ENCODE results near the gene UNG.
A peak's percentile ranks its signal among the peaks of the same experiment; 100 is the strongest.
"Not testable (repeated sequence)": the region's sequence is repeated elsewhere in the genome, so short reads cannot be mapped to it uniquely, and the experiment has no call there.

UNG gene

DNA sequence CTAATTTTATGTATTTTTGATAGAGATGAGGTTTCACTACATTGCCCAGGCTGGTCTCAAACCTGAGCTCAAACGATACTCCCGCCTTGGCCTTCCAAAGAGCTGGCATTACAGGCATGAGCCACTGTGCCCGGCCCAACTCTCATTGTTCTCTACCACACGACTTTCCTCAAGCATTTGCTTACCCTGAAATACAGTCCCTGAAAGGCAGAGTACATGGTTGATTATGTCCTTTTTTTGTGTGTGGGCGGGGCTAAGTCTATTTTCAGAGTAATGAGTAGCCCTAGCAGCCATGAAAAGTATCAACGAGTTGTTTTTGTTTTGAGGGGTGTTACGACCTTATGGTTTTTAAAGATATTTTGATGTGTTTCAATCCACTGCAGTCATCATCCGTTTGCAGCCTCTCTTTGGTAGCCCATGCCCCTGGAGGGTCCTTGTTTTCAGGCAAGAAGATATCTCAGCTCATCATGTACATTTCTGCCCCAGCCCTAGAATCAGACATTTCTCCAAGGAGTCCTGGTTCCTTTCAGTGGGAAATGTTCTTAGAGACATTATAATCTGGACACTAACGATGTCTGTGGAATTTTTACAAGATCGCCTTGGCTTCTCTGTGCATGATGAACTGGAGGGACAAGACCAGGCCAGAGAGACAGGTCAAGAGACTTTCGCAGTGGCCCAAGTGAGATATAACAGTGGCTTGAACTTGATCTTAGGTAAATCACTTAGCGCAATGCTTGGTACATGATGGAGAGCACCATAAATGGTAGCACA, 27.7 kb downstream of the UNG start:
- DNase-seq: no peak

DNA sequence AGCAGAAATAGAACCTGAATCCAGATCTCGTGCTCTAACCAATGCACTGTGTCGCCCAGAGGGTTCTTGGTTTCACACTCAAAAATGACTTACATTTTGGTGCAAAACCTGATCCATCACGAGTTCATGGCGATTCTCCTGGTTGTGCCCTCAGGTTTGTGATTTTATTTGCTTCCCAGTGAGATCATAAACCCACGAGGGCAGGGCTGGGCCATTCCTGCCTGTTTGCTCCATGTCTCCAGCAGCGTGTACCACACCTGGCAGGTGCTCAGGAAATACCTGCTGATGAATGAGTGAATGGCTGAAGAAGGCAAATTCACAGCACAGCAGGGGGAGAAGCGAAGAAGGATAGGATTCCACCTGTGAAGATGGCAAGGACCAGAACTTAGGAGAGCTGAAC, 28.4 kb downstream of the UNG start:
- DNase-seq: no peak

DNA sequence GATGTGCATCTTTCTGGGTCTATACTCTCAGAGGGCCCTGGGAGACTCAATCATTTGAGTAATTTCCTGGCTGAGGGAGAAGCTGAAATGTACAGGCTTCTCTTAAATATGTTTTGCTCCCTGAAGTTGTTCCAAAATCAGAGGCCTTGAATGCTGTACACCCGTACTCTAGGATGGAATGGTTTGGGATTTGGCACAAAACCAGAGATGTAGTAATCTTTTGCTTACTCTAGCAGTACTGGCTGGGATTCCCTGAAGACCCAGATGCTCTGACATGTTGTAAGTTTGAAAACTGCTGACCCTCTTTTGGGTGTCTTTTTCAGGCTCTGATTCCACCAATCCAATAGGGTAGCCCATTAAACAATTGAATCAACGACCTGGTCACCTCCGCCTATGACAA, 29.4 kb downstream of the UNG start:
- DNase-seq: no peak

DNA sequence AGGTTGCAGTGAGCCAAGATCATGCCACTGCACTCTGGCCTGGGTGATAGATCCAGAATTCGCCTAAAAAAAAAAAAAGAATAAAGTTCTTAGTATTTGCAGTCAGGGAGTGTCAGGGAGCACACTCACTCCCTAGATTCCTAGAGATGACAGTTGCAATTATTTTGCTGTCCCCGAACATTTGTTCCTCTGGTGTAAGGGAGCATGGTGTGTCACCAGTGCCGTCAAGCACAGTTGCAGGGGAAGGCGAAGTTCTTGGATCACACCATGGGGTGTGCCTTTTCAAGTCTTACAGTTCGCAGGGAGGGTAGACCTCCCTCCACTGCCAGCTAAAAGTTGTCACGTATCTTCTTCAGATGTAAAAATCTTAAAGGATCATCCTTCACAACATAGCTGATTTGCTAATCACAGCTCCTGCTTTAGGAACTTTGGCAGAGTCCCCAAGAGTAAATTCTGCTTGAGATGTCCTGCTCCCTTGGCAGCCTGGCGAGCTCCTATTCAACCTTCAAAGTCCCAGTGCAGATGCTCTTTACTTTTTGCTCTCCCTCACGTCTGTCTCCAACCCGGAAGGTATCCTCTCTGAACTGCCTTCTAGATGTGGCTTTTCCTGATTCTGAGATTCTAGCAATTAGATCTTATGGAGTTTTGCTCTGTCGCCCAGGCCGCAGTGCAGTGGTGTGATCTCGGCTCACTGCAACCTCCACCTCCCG, 30.3 kb downstream of the UNG start:
- no peak for DNase-seq

DNA sequence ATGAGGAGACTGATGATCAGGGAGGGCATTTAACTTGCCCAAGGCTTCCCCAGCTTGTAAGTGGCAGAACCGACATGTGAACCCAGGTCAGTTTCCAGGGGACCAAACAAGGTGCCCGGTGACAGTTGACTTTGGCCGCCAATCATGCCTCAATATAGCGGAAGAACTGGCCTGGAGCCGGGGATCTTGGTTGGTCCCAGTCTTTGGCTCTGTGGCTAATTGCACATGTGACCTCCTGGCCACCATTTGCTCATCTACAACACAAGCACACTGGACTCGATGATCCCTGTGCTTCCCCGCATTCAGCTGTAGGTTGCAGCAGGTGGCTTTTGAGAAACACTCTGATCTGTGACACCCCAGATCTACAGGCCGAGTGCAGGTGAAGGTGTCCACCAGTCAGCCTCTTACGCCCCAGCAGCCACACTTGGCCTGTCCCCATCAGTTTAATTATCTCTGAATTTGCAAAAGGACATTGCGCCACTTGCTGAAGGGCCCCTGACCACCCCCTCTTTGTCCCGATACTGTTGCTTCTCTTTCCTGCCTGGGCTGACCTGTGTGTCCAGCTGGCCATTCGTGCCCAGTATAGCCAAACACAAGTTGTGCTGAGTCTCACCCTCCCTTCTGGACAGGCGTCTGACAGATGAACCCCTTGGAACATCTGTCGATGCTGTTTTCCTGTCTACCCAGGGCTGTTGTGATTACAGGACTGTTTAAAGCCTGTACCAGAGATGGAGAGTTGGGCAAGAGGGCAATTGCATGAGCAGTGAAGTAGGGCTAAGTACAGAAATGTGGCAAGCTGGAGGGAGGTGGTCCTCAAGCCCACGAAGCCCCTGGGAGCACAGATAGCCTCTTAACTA, 33.1 kb downstream of the UNG start:
- DNase-seq: no peak

DNA sequence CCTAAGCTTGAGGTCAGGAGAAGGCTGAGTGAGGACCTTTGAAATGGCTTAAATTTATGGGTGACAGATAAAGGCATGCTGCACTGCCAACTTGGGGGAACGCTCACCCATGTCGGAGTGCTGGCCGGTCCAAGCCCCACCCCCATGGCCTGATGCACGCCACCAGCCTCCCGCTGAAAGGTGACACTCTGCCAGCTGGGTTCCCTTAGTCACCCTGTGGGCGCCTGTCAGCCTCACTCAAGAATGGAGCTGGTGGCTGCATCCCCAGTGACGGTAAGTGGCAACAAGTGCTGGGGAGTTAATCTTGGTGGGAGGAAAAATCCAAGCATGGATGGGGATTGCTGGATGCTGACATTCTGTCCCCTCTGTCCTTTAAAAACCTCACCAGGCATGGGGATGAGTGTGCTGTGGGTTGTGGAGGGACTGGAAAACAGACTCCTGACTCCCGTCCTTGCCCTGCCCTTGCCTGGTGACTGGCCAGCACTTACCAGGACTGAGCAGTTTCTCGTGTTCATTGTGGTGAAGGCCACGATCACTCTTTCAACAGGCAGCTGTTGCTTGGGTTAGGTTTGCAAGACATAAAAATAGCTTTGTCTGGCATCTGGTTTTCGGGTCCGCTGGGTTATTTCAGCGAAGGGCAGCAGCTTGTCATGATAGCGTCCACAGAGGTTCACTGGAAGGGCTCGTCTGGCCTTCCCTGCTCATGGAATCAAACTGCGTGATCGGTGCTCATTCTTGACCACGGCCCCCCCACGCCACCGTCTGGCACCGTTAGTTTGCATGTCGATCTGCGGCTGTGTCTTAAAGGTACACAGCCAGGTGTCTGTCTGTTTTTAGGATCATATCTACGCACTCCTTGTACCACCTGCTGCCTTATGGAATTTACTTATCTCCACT, 34.0 kb downstream of the UNG start:
- DNase-seq: no peak

DNA sequence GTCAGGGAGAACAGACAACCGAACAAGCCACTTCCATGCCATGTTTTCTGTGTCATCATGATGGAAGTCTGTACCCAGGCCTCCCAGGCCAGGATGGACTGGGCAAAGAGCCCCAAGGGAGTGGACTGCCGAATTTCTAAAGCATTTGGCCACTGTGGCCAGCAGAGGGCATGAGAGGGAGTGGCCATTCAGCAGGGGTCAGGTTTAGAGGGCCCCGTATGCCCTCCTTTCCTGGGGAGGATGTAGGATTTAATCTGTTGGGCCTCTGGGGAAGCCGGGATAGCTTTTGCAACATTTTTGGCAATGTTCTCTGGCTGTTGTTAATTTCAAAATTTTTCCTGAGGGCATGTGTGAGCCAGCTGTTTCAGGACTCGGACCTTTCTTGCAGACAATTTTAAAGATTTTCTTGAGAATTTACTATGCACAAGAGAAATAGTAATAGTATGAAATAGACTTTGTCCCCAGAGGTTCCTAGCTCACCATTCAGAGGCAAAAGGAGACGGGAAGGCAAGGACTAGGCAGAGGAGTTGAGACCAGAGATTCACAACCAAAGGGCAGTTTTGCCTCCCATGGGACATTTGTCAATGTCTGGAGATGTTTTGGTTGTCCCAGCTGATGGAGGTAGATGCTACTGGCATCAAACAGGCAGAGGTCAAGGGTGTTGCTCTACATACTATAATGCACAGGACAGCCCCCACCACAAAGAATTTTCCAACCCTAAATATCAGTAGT, 37.0 kb downstream of the UNG start:
- DNase-seq: no peak

DNA sequence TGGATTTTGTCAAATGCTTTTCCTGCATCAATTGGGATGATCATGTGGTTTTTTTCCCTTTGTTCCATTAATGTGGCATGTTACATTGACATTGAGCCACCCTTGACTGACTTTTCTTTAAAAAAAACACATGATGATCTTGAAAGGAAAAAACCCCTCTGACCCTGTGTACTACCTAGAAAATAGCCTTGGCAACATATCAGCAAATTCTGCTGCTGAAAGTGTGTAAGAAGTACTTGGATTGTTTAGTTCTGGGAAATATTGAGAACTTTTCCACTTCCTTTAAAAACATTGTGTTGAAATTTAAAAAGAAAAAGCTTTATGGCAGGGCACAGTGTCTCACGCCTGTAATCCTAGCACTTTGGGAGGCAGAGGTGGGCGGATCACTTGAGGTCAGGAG, 39.7 kb downstream of the UNG start:
- DNase-seq: no peak

DNA sequence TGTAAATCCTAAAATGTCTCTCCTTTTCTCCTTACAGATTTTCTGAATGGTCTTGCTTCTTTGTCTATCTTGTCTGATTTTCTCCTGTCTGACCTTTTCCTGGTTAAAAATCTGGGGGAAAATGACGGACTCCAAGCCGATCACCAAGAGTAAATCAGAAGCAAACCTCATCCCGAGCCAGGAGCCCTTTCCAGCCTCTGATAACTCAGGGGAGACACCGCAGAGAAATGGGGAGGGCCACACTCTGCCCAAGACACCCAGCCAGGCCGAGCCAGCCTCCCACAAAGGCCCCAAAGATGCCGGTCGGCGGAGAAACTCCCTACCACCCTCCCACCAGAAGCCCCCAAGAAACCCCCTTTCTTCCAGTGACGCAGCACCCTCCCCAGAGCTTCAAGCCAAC, 42.0 kb downstream of the UNG start:
- DNase-seq: no peak

DNA sequence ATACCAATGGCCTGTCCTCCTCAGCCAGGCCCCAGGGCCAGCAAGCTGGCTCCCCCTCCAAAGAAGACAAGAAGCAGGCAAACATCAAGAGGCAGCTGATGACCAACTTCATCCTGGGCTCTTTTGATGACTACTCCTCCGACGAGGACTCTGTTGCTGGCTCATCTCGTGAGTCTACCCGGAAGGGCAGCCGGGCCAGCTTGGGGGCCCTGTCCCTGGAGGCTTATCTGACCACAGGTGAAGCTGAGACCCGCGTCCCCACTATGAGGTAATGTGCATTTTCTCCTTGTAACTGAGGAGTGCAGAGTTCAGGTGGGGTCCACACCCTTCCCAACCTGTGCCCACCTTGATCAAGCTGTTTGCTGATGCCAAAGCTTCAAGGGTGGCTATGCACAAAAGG, 42.4 kb downstream of the UNG start:
- no peak for DNase-seq

DNA sequence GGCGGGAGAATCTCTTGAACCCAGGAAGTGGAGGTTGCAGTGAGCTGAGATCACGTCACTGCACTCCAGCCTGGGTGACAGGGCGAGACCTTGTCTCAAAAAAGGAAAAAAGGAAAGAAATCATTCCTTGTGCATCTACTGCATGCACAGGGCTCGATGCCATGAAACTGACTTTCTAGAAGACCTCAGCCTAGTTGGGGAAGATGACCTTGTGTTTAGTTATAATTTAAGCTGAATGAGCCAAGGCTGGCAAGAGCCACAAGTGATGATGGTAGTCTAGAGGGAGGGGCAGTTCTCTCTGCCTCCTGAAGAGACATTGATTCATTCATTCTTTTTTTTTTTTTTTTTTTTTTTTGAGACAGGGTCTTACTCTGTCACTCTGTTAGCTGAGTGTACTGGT, 43.2 kb downstream of the UNG start:
- DNase-seq: no peak

DNA sequence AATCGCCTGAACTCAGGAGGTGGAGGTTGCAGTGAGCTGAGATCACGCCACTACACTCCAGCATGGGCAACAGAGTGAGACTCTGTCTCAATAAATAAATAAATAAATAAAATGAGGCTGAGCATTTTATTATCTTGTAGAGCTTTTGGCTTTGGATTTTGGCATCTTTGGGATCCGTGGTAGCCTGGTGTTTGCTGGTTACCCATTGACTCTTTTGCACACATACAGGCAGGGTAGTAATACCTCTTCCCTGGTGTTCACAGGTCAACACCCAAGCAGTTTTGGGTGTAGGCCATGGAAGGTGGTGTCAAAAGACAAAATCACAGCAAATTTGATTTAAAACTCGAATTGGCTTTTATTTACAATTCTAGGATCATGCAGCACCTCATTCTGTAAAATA, 46.8 kb downstream of the UNG start:
- DNase-seq: no peak

DNA sequence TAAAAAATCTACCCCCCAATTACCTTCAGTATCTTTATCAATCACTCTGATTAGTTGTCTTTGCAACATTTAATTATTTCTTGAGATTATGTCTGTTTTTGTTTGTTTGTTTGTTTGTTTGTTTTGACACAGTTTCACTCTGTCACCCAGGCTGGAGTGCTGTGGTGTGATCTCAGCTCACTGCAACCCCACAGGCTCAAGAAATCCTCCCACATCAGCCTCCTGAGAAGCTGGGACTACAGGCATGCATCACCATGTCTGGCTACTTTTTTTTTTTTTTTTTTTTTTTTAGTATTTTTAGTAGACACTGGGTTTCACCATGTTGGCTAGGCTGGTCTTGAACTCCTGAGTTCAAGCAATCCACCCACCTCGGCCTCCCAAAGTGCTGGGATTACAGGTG, 49.7 kb downstream of the UNG start:
- not testable (repeated sequence) for DNase-seq

DNA sequence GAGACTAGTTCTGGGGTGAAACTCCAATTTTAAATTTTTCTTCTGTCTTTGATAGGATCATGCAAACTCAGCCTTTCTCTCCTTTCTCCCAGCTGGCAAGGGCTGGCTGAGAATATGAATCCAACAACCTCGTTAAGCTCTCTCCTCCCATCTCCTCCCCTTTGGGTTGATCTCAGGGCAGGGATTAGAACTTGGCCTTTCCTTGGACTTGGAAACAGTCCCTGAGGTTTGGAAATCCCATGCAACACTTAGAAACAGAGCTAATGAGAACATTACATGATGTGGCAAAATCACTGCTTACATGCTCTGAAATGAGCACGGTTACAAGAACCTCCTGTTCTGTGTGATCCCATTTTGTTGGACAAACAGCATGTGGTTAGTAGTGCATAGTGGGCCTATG, 50.6 kb downstream of the UNG start:
- DNase-seq: no peak

DNA sequence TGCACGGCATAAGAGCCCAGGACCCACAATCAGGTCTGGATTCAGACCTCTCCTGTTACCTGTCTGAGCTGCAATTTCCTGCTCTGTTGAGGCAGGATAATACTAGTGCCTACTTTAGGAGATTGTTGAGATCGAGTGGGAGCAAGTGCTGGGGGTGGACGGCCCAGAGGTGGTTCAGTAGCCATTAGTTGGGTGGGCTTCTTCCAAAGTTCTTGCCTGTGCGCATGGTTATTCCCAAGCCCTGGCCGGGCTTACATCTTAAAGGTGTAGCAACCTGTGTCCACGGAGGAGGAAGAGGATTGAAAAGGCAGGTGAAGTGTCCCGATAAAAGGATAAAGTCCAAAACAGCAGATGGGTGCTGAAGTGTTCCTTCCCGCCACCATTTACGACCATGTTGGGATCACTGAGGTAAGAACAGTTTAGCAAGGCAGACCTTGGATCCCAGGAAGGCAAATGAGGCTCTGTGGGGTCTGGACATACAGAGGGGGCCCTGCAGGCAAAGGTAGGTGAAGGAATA, 52.8 kb downstream of the UNG start:
- DNase-seq: no peak

DNA sequence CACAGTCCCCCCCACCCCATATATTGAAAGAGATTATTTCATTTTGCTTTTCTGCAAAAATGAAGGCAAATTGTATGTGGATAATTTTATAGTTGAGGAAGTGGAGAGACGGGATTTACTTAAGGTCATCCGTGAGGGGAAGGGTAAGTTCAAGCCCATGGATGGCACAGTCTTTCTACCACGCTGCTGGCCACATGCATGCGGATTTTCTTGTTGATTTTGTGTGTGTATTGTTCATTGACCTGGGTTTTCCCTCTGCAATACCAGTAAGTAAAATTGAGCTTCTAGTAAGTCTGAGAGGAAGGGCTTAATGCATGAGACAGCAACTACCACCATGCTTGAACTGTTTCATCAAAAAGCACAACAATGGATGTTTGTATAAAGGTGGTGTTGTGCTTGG, 54.1 kb downstream of the UNG start:
- DNase-seq: no peak

DNA sequence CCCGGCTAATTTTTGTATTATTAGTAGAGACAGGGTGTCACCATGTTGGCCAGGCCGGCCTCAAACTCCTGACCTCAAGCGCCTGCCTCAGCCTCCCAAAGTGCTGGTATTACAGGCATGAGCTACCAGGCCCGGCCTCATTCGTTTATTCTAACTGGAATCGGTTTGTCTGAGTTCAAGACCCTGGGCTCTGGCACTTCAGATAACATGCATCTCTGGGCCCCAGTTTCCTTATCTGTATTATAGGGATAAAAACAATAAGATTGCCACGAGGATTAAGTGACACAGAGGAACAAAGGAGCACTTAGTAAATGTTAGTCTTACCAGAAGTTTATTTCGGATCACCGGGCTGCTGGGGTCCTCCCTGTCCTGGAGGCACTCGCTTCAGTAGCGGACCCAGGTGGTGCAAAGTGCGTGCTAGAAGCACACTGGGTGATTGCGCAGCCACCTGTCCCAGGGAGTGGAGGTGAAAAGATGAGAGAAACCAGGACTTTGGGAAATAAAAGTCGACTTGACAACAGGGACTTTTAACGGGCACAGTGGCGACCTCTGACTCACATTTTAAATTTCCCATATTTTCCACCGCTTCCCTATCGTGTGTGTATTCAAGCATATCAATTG, 56.5 kb downstream of the UNG start:
- no peak for DNase-seq

DNA sequence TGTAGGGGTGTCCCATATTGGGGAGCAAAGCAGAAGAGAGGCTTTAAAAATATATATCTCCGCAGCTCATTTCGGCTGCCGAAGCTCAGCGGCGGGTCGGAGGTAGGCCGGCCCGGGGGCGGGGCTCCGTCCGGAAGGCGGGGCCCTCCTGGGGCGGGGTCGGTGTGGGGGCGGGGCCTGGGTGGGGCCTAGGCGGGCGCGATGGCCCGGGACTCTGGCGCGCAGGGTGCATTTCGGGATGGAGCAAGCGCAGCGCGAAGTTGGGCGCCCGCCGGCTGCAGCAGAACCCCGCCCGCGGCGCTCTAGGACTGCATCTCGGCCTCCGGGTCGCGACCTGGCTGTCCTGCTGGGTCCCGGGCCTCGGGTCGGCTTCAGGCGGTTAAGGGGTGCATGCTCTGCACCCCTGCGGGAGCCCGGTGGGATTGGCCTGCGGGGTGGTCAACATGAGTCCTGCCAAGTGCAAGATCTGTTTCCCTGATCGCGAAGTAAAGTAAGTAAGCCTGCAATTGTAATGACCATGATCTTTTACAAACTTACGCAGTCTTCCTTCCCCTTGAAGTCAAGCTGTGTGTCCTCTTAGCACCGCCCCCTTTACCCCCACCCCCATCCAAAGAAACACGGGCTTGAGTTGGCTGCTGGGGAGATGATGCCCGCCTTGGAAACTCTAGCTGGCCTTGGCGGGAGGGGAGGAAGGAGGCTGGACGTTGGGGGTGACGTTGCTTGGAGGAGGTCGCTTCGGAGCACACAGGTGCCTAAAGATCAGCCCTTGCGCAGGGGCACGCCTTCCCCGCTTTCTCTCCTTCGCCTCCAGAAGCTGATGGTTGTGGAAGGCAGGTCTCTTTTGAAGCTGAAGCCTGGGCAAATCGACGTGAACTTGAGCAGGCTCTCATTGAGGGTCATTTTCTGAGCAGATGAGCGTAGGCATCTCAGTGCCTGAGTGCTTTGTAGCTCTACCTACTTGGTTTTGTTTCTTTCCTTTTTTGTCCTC, 57.3 kb downstream of the UNG start:
- peak; percentile 58 for DNase-seq

DNA sequence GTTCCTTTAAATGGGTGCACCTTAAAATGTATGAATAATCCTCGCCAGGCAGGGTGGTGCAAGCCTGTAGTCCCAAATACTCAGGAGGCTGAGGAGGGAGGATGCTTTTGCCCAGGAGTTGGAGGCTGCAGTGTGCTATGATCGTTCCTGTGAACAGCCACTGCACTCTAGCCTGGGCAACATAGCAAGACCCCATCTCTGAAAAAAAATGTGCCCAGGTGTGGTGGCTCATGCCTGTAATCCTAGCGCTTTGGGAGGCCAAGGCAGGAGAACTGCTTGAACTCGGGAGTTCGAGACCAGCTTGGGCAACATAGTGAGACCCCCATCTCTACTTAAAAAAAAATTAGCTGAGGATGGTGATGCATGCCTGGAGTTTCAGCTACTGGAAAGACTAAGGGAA, 58.6 kb downstream of the UNG start:
- no peak for DNase-seq

DNA sequence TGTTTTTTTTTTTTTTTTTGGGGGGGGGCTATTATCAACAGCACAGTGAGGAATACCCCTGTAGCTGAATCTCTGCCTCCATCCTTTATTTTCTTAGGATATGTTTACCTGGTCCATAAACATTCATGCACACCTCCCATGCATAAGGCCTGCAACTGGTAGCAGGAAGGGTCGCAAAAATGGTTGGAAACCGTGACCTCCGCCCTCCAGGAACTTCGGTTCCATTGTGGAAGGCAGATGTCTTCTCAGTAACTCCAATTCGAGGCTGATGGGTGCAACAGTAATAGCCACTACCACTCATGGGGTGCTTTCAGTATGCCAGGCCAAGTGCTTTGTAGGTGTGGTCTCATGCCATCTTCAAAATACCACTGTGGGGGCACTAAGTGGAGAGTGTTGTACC, 59.2 kb downstream of the UNG start:
- no peak for DNase-seq
